ENCODE data around the gene ABRACL. TPM values are rescaled to one million over a fixed set of nuclear protein-coding genes. Genes with fewer than 3 reads are reported as not detected.

Gene ABRACL
- polyA plus RNA-seq, 1 donor (not counting 4 experiments of a cell fraction or from before 2014, with no cell fraction given) = 120 TPM

DNA sequence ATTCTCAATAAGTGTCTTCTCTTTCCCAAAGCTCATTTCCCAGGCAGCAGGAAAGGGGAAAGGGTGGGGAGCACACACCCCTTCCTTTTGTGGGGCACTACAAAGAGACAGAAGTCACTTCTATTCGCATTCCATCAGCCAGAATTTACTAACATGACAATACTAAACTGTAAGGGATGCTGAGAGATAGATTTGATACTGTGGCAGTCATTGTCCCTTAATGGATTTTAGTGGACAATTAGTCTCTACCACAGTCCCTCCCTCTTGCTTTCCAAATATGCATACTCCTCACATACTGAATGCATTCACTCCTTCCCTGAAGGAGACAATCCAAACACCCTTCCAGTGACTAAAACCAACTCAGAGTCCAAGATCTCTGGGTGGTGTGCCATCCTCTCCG is 50.5 kb downstream of the ABRACL start:
- H3K9ac ChIP-seq (ENCODE audit: control insufficient read depth, extremely low read depth, insufficient read depth, low read length) = no peak overlapping the region
- no peaks in the 10 kb centered on the region for H4K20me1 ChIP-seq (ENCODE audit: control insufficient read depth, extremely low read depth, insufficient read depth, low read length)
- H3K79me2 ChIP-seq (ENCODE audit: control insufficient read depth, insufficient read depth, low read length) = no peaks in the 10 kb centered on the region
- H3K4me3 ChIP-seq (ENCODE audit: control insufficient read depth in 2 of 3, extremely low read depth in 1 of 3, insufficient read depth in 2 of 3, low read depth in 1 of 3, low read length in 3 of 3) = no peak overlapping the region
- no peaks in the 10 kb centered on the region for H3K36me3 ChIP-seq (ENCODE audit: control insufficient read depth in 2 of 2, extremely low read depth in 1 of 2, insufficient read depth in 2 of 2, low read length in 2 of 2)
- TF ChIP-seq EZH2 (IDR thresholded peaks at IDR 0.05; ENCODE audit: low read length) = no peak
- TF ChIP-seq, protein P1, sequence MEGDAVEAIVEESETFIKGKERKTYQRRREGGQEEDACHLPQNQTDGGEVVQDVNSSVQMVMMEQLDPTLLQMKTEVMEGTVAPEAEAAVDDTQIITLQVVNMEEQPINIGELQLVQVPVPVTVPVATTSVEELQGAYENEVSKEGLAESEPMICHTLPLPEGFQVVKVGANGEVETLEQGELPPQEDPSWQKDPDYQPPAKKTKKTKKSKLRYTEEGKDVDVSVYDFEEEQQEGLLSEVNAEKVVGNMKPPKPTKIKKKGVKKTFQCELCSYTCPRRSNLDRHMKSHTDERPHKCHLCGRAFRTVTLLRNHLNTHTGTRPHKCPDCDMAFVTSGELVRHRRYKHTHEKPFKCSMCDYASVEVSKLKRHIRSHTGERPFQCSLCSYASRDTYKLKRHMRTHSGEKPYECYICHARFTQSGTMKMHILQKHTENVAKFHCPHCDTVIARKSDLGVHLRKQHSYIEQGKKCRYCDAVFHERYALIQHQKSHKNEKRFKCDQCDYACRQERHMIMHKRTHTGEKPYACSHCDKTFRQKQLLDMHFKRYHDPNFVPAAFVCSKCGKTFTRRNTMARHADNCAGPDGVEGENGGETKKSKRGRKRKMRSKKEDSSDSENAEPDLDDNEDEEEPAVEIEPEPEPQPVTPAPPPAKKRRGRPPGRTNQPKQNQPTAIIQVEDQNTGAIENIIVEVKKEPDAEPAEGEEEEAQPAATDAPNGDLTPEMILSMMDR (optimal IDR thresholded peaks at IDR 0.05 in 1 of 3, IDR thresholded peaks at IDR 0.05 in 1 of 3, conservative IDR thresholded peaks at IDR 0.05 in 1 of 3; ENCODE audit: extremely low read depth in 1 of 3, insufficient read depth in 2 of 3, low read length in 3 of 3) = no peak
- no peaks in the 10 kb centered on the region for H3K9me3 ChIP-seq (ENCODE audit: control insufficient read depth, low read depth, low read length)
- no peak overlapping the region for H3K27ac ChIP-seq (ENCODE audit: control insufficient read depth, insufficient read depth, low read length)
- H3K9me1 ChIP-seq (ENCODE audit: control insufficient read depth, extremely low read depth, insufficient read depth, low read length) = no peaks in the 10 kb centered on the region
- H3K27me3 ChIP-seq (ENCODE audit: control insufficient read depth, extremely low read depth, insufficient read depth, low read length) = no peaks in the 10 kb centered on the region
- FAIRE-seq = no peak
- H2AFZ ChIP-seq (ENCODE audit: control insufficient read depth, low read length) = no peak overlapping the region
- H3K4me1 ChIP-seq (ENCODE audit: control insufficient read depth, extremely low read depth, insufficient read depth, low read length) = no peaks in the 10 kb centered on the region
- H3K4me2 ChIP-seq (ENCODE audit: control insufficient read depth, extremely low read depth, insufficient read depth, low read depth, low read length) = no peak overlapping the region
- no peak for DNase-seq (ENCODE audit: low read depth, low spot score)
- dilution Hi-C loops (cut with MboI; ENCODE audit: extremely low pct_ligation_motif_present, low sequenced_read_pairs) = no loop called here

DNA sequence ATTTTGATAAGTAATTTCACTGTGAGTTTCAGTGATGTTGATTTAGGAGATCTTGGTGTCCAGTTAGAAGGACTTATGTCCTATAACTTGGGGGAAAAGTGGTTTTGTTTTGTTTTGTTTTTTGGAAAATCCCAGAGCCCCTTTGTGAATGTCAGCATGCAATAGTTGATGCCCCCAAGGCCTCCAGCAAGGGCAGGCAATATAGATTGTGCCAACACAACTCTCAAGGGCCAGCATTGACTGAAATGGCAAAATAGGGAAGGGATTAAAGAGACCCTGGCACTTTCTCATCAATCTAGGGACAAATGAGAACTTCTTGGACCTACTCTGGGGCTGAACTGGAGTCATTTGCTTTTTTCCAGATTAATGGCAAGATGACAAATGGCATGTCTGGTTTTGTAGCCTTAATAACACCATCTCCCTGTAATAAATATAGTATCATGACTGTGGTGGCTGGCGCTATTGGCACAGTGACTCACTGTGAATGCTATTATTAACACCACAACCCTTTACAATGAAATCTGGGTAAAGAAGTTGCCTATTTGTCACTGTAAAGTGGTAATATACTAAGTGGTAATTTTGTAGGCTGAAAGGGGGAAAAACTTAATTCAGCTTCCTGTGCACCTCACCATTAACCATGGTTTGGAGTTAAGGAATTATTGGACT is 51.8 kb downstream of the ABRACL start:
- no peak for FAIRE-seq
- Histone ChIP-seq H3K27me3 (ENCODE audit: control insufficient read depth, extremely low read depth, insufficient read depth, low read length) (no peaks in the 10 kb centered on the region), H4K20me1 (ENCODE audit: control insufficient read depth, extremely low read depth, insufficient read depth, low read length) (no peaks in the 10 kb centered on the region), H3K9ac (ENCODE audit: control insufficient read depth, extremely low read depth, insufficient read depth, low read length) (no peak overlapping the region), H3K4me2 (ENCODE audit: control insufficient read depth, extremely low read depth, insufficient read depth, low read depth, low read length) (no peak overlapping the region), H3K9me3 (ENCODE audit: control insufficient read depth, low read depth, low read length) (no peaks in the 10 kb centered on the region), H3K27ac (ENCODE audit: control insufficient read depth, insufficient read depth, low read length) (no peak overlapping the region), H2AFZ (ENCODE audit: control insufficient read depth, low read length) (no peak overlapping the region), H3K36me3 (ENCODE audit: control insufficient read depth in 2 of 2, extremely low read depth in 1 of 2, insufficient read depth in 2 of 2, low read length in 2 of 2) (no peaks in the 10 kb centered on the region), H3K9me1 (ENCODE audit: control insufficient read depth, extremely low read depth, insufficient read depth, low read length) (no peaks in the 10 kb centered on the region), H3K4me1 (ENCODE audit: control insufficient read depth, extremely low read depth, insufficient read depth, low read length) (no peaks in the 10 kb centered on the region), H3K4me3 (ENCODE audit: control insufficient read depth in 2 of 3, extremely low read depth in 1 of 3, insufficient read depth in 2 of 3, low read depth in 1 of 3, low read length in 3 of 3) (no peak overlapping the region), H3K79me2 (ENCODE audit: control insufficient read depth, insufficient read depth, low read length) (no peaks in the 10 kb centered on the region)
- dilution Hi-C loops (cut with MboI; ENCODE audit: extremely low pct_ligation_motif_present, low sequenced_read_pairs) = no loop called here
- TF ChIP-seq EZH2 (IDR thresholded peaks at IDR 0.05; ENCODE audit: low read length) = no peak
- TF ChIP-seq, protein P1 (optimal IDR thresholded peaks at IDR 0.05 in 1 of 3, IDR thresholded peaks at IDR 0.05 in 1 of 3, conservative IDR thresholded peaks at IDR 0.05 in 1 of 3; ENCODE audit: extremely low read depth in 1 of 3, insufficient read depth in 2 of 3, low read length in 3 of 3) = no peak
- DNase-seq (ENCODE audit: low read depth, low spot score) = no peak

Data from keratinocyte (primary cell).